ENCODE data around the gene SKAP2.

SKAP2 gene

GRCh38 chr7:26642416-26642815, 222.0 kb downstream of the SKAP2 start:
- no peak overlapping the region for H2AFZ ChIP-seq (ENCODE audit: low read depth, low read length)
- no peaks in the 10 kb centered on the region for H3K36me3 ChIP-seq (ENCODE audit: insufficient read depth, low read length)
- no peaks in the 10 kb centered on the region for H3K9me3 ChIP-seq (ENCODE audit: low read length)
- H3K4me1 ChIP-seq (ENCODE audit: insufficient read depth, low read length), result no peaks in the 10 kb centered on the region
- peaks cover 3% of the 10 kb centered on the region for H3K27me3 ChIP-seq (ENCODE audit: insufficient read depth, low read length)
- H3K4me3 ChIP-seq (ENCODE audit: low read length), result no peak overlapping the region

DNA sequence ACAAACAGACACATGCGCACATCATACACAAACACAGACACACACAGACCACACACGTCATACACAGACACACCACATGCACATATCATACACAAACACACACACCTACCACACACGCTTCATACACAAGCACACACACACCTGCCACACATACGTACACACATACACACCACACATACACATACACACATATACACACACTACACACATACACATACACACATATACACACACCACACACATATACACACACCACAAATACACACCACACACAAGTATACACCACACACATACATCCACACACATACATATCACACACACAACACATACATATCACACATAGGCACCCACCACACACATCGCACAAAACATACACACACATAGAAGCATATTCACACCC, 224.7 kb downstream of the SKAP2 start:
- no peak overlapping the region for H2AFZ ChIP-seq (ENCODE audit: low read depth, low read length)
- peaks cover 7% of the 10 kb centered on the region for H3K27me3 ChIP-seq (ENCODE audit: insufficient read depth, low read length)
- H3K36me3 ChIP-seq (ENCODE audit: insufficient read depth, low read length), result no peaks in the 10 kb centered on the region
- no peaks in the 10 kb centered on the region for H3K9me3 ChIP-seq (ENCODE audit: low read length)
- H3K4me3 ChIP-seq (ENCODE audit: low read length), result no peak overlapping the region
- H3K4me1 ChIP-seq (ENCODE audit: insufficient read depth, low read length), result no peaks in the 10 kb centered on the region

GRCh38 chr7:26639111-26639510, 225.3 kb downstream of the SKAP2 start:
- Histone ChIP-seq H3K36me3 (ENCODE audit: insufficient read depth, low read length) (no peaks in the 10 kb centered on the region), H3K27me3 (ENCODE audit: insufficient read depth, low read length) (peaks cover 7% of the 10 kb centered on the region), H3K4me1 (ENCODE audit: insufficient read depth, low read length) (no peaks in the 10 kb centered on the region), H2AFZ (ENCODE audit: low read depth, low read length) (no peak overlapping the region), H3K4me3 (ENCODE audit: low read length) (no peak overlapping the region), H3K9me3 (ENCODE audit: low read length) (no peaks in the 10 kb centered on the region)

DNA sequence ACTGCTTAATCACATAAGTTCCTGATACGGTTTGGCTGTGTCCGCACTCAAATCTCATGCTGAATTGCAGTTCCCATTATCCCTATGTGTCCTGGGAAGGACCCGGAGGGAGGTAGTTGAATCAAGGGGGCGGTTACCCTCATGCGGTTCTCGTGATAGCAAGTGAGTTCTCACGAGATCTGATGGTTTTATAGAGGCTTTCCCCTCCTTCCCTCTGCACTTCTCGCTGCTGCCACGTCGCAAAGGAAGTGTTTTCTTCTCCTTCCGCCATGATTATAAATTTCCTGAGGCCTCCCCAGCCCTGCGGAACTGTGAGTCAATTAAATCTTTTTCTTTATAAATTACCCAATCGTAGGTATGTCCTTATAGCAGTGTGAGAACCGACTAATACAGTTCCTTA, 226.2 kb downstream of the SKAP2 start:
- no peaks in the 10 kb centered on the region for H3K4me1 ChIP-seq (ENCODE audit: insufficient read depth, low read length)
- no peaks in the 10 kb centered on the region for H3K9me3 ChIP-seq (ENCODE audit: low read length)
- H3K36me3 ChIP-seq (ENCODE audit: insufficient read depth, low read length), result no peaks in the 10 kb centered on the region

GRCh38 chr7:26637610-26638009, 226.8 kb downstream of the SKAP2 start:
- Histone ChIP-seq H3K9me3 (ENCODE audit: low read length) (no peaks in the 10 kb centered on the region), H3K4me1 (ENCODE audit: insufficient read depth, low read length) (no peaks in the 10 kb centered on the region), H3K36me3 (ENCODE audit: insufficient read depth, low read length) (no peaks in the 10 kb centered on the region), H2AFZ (ENCODE audit: low read depth, low read length) (no peak overlapping the region), H3K4me3 (ENCODE audit: low read length) (no peak overlapping the region), H3K27me3 (ENCODE audit: insufficient read depth, low read length) (peaks cover 4% of the 10 kb centered on the region)

More for the DNA sequence above, 226.2 kb downstream of the SKAP2 start:
- Histone ChIP-seq H3K27me3 (ENCODE audit: insufficient read depth, low read length) (peaks cover 4% of the 10 kb centered on the region), H2AFZ (ENCODE audit: low read depth, low read length) (no peak overlapping the region), H3K4me3 (ENCODE audit: low read length) (no peak overlapping the region)

DNA sequence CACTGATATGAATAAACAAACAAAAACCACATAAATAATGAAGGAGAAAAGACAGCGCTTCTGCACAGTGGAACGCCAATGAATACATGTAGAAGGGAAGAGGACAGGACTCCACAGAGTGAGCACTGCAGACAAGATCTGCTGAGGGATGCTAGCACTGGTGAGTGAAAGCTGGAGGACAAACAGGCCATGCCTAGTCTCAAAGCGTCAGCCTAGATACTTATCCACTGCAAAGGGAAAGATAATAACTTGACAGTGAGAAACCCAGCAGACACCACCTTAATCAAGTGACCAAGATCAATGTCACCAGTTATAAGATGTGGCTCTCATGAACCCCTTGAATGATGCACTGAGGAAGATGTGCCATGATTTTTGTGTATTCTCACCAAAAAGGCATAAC, 227.6 kb downstream of the SKAP2 start:
- Histone ChIP-seq H3K36me3 (ENCODE audit: insufficient read depth, low read length) (no peaks in the 10 kb centered on the region), H3K27me3 (ENCODE audit: insufficient read depth, low read length) (peaks cover 4% of the 10 kb centered on the region), H3K9me3 (ENCODE audit: low read length) (no peaks in the 10 kb centered on the region), H2AFZ (ENCODE audit: low read depth, low read length) (no peak overlapping the region), H3K4me3 (ENCODE audit: low read length) (no peak overlapping the region), H3K4me1 (ENCODE audit: insufficient read depth, low read length) (no peaks in the 10 kb centered on the region)

GRCh38 chr7:26633557-26633956, 230.8 kb downstream of the SKAP2 start:
- Histone ChIP-seq H2AFZ (ENCODE audit: low read depth, low read length) (no peak overlapping the region), H3K4me3 (ENCODE audit: low read length) (no peak overlapping the region), H3K36me3 (ENCODE audit: insufficient read depth, low read length) (no peaks in the 10 kb centered on the region), H3K9me3 (ENCODE audit: low read length) (no peaks in the 10 kb centered on the region), H3K27me3 (ENCODE audit: insufficient read depth, low read length) (peaks cover 16% of the 10 kb centered on the region), H3K4me1 (ENCODE audit: insufficient read depth, low read length) (no peaks in the 10 kb centered on the region)

- no peak overlapping the region for H2AFZ ChIP-seq (ENCODE audit: low read depth, low read length)
- H3K4me3 ChIP-seq (ENCODE audit: low read length), result no peak overlapping the region
- H3K36me3 ChIP-seq (ENCODE audit: insufficient read depth, low read length), result no peaks in the 10 kb centered on the region
- H3K4me1 ChIP-seq (ENCODE audit: insufficient read depth, low read length), result no peaks in the 10 kb centered on the region
- H3K9me3 ChIP-seq (ENCODE audit: low read length), result no peaks in the 10 kb centered on the region
- peaks cover 20% of the 10 kb centered on the region for H3K27me3 ChIP-seq (ENCODE audit: insufficient read depth, low read length)
These were observed 232.8 kb downstream of the SKAP2 start for GRCh38 chr7:26631601-26632000.

DNA sequence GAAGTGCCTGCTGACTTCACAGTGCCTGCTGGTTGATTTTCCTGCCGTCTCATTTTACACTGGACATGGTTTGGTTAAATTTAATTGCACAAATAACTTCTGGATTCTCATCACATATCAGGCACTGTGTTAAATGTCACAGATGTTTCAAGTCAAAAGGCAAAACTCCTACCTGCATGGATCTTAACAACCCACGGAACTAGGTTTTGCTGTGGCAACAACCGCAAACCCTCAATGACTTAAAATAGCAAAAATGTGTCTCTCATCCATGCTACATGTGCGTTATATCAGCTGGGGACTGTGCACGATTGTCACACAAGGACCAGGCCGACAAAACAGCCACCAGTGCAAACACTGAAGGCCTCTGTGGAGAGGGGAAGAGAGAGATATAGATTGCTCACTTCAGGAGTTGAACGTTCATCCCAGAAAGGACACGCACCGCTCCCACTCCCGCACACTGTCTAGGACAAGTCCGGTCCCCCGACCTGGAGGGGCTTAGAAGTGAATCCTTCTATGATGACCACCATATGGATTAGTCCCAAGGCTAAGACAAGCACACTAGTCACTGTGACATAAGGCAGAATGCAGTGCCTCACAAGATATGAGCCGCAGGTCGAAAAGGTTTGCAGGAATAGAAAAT, 233.3 kb downstream of the SKAP2 start:
- Histone ChIP-seq H3K36me3 (ENCODE audit: insufficient read depth, low read length) (no peaks in the 10 kb centered on the region), H3K9me3 (ENCODE audit: low read length) (no peaks in the 10 kb centered on the region), H3K27me3 (ENCODE audit: insufficient read depth, low read length) (peaks cover 20% of the 10 kb centered on the region), H3K4me1 (ENCODE audit: insufficient read depth, low read length) (no peaks in the 10 kb centered on the region), H2AFZ (ENCODE audit: low read depth, low read length) (no peak overlapping the region), H3K4me3 (ENCODE audit: low read length) (no peak overlapping the region)

DNA sequence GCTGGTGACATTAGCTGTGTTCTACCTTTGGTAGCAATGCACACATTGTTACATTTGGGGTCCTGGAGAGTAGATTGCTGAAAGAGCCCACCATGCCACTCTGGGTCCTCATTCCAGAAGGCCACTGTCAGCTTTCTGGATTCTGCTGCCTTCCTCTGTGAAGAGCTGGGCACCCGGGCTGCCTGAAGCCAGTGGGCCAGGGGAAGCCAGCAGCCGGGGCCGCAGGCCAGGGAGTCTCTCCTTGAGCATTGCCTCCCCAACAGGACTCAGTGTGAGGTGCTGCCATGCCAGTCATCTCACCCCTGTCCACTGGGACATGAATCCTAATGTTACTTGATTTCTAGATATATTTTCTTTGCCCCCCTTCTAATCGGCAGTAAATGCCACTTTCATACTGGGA, 234.0 kb downstream of the SKAP2 start:
- Histone ChIP-seq H3K4me3 (ENCODE audit: low read length) (no peak overlapping the region), H3K27me3 (ENCODE audit: insufficient read depth, low read length) (peaks cover 20% of the 10 kb centered on the region), H3K9me3 (ENCODE audit: low read length) (no peaks in the 10 kb centered on the region), H2AFZ (ENCODE audit: low read depth, low read length) (no peak overlapping the region), H3K36me3 (ENCODE audit: insufficient read depth, low read length) (no peaks in the 10 kb centered on the region), H3K4me1 (ENCODE audit: insufficient read depth, low read length) (no peaks in the 10 kb centered on the region)

DNA sequence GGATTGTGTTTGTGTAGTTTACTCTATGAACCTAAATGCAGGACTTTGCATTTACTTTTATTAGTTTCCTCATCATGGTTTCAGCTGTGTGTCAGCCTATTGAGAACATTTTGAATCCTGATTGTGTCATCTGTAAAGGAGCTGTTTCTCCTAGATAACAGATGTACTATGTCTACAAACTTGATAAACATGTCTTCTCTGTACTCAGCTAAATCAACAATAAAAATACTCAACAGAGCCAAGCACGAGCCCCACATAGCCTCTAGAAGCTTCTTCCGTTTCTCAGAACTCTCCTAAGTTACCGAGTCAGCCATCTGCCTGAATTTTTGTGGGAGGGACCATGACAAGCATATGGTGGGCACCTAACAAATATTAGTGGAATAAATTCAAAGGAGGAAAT, 234.7 kb downstream of the SKAP2 start:
- no peaks in the 10 kb centered on the region for H3K4me1 ChIP-seq (ENCODE audit: insufficient read depth, low read length)
- no peak overlapping the region for H3K4me3 ChIP-seq (ENCODE audit: low read length)
- no peaks in the 10 kb centered on the region for H3K9me3 ChIP-seq (ENCODE audit: low read length)
- peaks cover 24% of the 10 kb centered on the region for H3K27me3 ChIP-seq (ENCODE audit: insufficient read depth, low read length)
- H3K36me3 ChIP-seq (ENCODE audit: insufficient read depth, low read length), result no peaks in the 10 kb centered on the region
- no peak overlapping the region for H2AFZ ChIP-seq (ENCODE audit: low read depth, low read length)

GRCh38 chr7:26627891-26628341, 236.5 kb downstream of the SKAP2 start:
- H3K9me3 ChIP-seq (ENCODE audit: low read length), result no peaks in the 10 kb centered on the region
- H2AFZ ChIP-seq (ENCODE audit: low read depth, low read length), result no peak overlapping the region
- H3K36me3 ChIP-seq (ENCODE audit: insufficient read depth, low read length), result no peaks in the 10 kb centered on the region
- H3K4me3 ChIP-seq (ENCODE audit: low read length), result no peak overlapping the region
- H3K4me1 ChIP-seq (ENCODE audit: insufficient read depth, low read length), result no peaks in the 10 kb centered on the region
- peaks cover 29% of the 10 kb centered on the region for H3K27me3 ChIP-seq (ENCODE audit: insufficient read depth, low read length)

GRCh38 chr7:26627221-26627620, 237.2 kb downstream of the SKAP2 start:
- H3K4me3 ChIP-seq (ENCODE audit: low read length), result no peak overlapping the region
- no peaks in the 10 kb centered on the region for H3K36me3 ChIP-seq (ENCODE audit: insufficient read depth, low read length)
- no peaks in the 10 kb centered on the region for H3K9me3 ChIP-seq (ENCODE audit: low read length)
- H2AFZ ChIP-seq (ENCODE audit: low read depth, low read length), result no peak overlapping the region
- H3K27me3 ChIP-seq (ENCODE audit: insufficient read depth, low read length), result peaks cover 29% of the 10 kb centered on the region
- H3K4me1 ChIP-seq (ENCODE audit: insufficient read depth, low read length), result no peaks in the 10 kb centered on the region

DNA sequence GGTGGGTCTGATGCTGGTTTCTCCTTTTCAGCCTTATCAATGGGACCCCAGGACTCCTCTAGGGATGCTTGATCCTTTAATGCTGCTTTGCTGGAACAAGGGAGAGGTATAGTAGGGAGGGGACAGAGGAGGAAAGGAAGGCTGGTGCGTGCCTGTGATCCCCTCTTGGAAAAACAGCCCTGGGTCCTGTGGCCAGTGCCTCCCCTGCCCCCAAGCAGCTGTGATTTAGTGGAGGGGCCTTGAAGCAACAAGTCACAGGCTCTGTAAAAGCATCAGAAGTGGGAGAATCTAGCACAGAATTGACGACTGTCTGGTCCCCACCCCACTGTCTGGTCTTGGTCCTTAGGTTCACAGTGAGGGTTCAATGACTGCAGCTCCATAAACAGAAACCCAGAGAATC, 237.7 kb downstream of the SKAP2 start:
- no peaks in the 10 kb centered on the region for H3K9me3 ChIP-seq (ENCODE audit: low read length)
- no peaks in the 10 kb centered on the region for H3K36me3 ChIP-seq (ENCODE audit: insufficient read depth, low read length)
- H2AFZ ChIP-seq (ENCODE audit: low read depth, low read length), result no peak overlapping the region
- peaks cover 29% of the 10 kb centered on the region for H3K27me3 ChIP-seq (ENCODE audit: insufficient read depth, low read length)
- H3K4me1 ChIP-seq (ENCODE audit: insufficient read depth, low read length), result no peaks in the 10 kb centered on the region
- no peak overlapping the region for H3K4me3 ChIP-seq (ENCODE audit: low read length)
